Retina (tissue), 1 donor: Measurements from ENCODE around the gene PTPN2.
"Not testable (repeated sequence)": the region's sequence is repeated elsewhere in the genome, so short reads cannot be mapped to it uniquely, and the experiment has no call there.

Experiments
- DNase-seq: peaks from one replicate; pipeline ENCODE4 v3.0.0-alpha.2; 2016

Gene PTPN2

DNA sequence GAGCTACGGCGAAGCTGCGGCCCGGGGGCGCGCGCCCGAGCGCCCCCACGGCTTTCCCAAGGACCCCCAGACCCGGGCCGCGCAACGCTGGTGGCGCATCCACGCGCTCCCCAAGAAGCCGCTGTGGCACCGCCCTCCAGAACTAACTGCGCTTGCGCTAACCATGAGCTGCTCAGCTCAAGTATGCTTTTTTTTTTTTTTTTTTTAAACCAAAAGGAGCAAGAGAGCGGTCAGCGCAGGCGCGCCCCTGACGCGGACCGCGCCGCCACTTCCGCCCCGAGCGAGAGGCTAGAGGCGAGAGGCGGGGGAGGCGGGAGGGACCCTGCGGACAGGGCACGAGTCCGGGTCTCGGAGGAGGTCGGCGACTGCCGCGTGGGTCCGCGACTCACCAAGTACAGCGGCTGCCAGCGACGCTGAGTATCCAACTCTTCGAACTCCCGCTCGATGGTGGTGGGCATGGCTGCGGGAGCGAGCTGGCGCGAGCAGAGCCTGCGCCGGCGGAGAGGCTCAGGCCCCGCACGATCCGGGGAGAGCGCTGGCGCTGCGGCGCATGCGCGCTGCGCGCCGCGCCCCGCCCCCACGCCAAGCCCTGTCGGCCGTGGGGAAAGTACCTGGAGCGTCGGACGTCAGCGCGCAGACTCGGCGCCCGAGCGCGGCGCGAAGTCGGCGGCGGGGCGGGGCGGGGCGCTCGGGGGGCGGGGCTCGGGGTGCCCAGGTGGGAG is at the start of gene PTPN2:
PTPN2 (minus strand) TSS at position 554 of the 722 bp plus-strand sequence; CDS start at position 458, 96 bp downstream.
- DNase-seq: peak; percentile 97

DNA sequence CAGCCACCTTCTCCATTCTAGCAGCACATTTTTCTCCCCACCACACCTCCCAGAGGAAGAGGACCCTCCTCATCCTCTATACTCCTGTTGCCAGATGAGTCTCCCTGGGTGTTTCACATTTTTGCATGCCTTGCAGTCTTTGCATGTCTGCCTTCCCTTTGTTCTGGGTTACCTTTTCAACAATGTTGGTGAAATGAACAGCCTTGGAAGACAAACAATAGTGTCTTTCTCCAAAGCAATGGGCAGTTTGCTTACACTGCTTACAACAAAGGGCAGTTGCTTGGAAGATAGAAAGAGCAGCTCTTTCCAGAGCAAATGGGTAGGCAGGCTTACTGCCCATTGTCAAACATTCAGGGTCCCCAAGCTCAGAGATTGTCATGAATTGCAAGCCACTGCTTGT is 49.3 kb upstream of the PTPN2 start:
- no peak for DNase-seq

GRCh38 chr18:12930908-12931307 is 46.9 kb upstream of the PTPN2 start:
- no peak for DNase-seq

GRCh38 chr18:12930376-12930775 is 46.3 kb upstream of the PTPN2 start:
- no peak for DNase-seq

DNA sequence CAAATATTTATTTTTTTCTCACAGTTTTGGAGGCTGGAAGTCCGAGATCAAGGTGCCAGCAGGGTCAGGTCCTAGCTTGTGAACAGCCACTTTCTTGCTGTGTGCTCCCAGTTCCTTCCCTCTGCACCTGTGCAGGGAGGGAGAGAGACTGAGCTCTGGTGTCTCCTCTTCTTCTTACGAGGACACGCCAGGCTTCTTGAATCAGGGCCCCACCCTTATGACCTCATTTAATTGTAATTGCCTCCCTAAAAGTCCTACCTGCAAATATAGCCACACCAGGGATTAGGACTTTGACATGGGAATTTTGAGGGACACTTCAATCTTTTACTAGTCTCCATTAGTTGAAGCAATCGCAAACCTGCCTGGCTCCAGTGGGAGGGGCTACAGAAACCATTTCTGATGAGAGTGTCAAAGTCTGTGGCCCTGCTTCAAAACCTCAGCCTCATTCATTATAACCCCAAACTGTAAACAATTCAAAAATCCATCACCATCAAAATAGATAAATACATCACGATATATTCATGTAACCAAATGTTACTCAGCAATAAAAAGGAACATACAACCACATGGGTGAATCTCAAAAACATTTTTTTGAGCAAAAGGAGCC is 45.5 kb upstream of the PTPN2 start:
- no peak for DNase-seq

DNA sequence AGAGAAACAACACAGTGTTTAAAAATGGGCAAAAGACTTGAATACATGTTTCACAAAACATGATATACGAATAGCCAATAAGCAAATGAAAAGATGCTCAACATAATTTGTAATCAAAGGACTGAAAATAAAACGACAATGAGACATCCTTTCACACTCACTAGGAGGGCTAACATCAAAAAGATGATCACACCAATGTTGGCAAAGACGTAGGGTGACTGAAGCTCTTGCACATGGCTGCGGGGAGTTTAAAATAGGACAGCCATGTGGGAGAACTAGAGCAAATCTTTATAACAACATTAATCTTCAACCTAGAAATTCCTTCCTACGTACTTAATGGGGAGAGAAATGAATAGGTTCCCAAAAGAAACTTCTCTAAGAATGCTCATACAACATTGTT is 44.6 kb upstream of the PTPN2 start:
- no peak for DNase-seq

DNA sequence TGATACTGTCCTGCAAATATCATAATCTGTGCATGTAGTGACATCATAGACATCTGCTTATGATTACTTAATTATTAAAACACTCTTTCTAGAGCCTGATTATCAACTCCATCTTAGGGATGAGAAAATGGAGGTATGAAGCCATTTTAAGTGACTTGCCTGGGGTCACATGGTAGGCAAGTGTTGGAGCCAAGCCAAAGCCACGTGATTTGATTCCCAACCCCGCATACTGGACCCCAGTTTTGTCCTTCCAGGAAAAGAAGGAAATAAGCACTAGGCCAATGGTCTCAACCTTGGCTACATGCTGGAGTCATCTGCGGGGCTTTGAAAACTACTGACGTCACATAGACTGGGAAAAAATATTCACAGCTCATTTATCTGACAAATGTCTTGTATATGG is 44.2 kb upstream of the PTPN2 start:
- DNase-seq: no peak

DNA sequence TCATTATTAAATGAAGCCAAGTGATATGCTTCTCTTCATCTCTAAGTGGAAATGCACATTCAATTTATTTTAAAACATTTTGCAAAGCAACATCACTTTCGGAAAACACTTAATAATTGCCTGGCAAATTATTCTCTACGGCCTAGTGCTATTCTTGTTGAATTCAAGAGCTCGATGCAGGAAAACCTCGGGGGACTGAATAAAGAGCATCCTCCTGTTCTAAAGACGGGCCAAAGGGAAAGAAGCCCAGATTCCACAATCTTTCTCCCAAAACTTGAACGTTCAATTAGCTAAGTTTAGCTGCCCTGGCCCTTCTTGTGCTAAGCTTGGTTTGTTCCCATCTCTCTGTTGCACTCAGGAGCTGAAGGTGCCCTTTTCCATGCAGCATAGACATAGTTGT is 40.6 kb upstream of the PTPN2 start:
- no peak for DNase-seq

GRCh38 chr18:12922266-12922665 is 38.2 kb upstream of the PTPN2 start:
- DNase-seq: no peak

- DNase-seq: no peak
Measured at GRCh38 chr18:12921178-12921577, 37.1 kb upstream of the PTPN2 start.

DNA sequence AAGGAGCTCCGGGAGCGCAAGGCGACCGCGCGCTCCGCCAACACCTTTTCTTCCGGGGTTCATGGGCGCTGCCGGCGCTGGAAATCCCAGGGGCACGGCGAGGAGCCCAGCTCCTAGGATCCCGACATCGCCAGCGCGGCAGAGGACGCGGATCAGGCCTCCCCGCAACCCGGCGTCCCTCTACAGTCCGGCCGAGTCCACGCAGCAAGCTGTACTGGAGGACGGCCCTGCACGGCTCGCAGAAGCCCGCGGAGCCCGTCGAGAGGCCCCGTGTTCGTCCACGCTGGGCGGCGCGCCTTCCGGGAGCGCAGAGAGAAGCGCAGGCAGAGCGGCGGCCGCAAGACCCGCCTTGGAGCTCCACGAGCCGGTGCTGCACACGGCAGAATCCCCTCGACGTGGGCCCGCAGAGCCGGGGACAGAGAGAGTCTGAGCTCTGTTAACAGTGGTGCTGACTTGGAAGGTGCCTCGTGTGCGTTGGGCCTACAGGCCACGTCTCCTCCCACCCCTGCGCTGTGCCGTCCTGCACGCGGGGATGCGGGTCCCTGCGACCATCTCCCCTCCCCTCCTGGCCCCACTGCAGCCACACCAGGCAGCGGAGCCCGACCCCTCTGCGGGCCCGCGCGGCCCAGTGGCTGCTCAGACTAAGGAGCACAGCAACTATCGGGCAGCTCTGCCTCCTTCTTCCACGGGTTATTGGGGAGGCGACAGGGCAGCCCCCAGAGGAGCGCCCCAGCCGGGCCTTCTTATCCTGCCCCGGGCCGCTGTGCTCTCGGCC is 28.1 kb upstream of the PTPN2 start:
- no peak for DNase-seq

GRCh38 chr18:12911025-12911928 is 27.2 kb upstream of the PTPN2 start:
- DNase-seq: peak; percentile 88

DNA sequence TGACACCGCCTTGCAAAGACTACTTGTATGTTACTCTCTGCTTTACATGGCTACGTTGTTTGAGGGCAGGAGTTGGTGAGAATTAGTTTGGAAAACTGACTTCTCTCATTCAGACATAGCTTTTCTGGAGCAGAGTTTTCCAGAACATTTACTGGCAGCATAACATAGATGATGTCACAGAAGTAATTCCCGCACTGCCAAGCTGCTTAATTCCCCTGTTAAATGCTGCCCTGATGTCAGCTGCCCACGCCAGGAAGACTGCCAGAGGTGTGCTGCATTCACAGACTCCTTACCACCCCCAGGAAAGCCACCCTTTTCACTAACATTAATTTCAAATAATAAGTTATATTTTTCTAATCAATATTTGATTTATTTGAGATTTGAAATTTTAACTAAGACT is 24.7 kb upstream of the PTPN2 start:
- DNase-seq: no peak

DNA sequence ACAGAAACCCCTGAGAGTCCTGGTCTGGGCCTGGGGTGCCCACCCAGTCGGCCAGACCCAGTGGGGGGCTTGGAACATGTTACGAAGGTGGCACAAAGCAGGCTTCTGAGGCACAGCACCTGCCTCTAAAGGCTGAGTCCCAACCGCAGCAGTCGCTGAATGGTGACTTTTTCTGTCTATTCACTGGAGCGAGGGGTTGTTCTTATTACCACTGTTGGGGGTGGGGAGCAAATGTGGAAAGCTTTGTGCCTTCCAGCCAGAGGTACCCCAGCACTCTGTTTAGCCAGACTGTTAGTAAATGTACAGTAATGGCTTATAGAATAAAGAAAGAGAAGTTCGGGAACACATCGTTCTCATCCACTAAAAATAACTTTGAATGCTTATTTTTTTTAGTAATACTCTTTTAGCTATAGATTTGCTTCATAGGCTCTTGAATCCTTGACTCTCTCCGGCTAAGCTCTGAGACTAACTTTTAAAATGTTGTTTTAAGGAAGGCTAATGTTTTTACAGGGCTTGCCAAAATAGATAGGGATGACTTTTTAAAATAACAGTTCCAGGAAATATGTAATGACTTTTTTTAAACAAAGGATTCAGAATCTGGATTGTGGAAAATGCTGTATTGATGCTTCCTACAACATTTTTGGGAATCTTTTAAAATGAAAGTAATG is 23.4 kb upstream of the PTPN2 start:
- no peak for DNase-seq

GRCh38 chr18:12906773-12907172 is 22.7 kb upstream of the PTPN2 start:
- no peak for DNase-seq

DNA sequence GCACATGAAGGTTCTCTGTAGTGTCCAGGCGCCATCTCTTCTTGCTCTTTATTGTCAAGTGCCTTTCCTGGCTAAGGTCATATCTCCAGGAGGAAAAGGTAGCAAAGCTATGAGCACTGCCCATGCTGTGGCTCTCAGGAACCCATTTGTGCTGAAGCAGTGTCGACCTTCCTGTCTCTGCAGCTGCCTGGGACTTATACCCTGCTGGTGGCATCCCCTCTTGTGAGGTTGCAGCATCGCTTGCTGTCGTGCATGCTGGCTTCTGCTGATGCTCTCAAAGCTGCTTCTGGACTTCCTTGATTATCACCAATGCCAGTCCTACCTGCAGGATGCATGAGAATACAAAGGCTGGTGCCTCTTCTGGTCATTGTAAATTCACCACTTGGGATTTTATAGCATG is 22.1 kb upstream of the PTPN2 start:
- no peak for DNase-seq

GRCh38 chr18:12904012-12904516 is 20.0 kb upstream of the PTPN2 start:
- DNase-seq: no peak

- DNase-seq: not testable (repeated sequence)
Measured at GRCh38 chr18:12901208-12901607, 17.2 kb upstream of the PTPN2 start.

- peak; percentile 25 for DNase-seq
Measured at GRCh38 chr18:12896784-12897333, 12.8 kb upstream of the PTPN2 start.

DNA sequence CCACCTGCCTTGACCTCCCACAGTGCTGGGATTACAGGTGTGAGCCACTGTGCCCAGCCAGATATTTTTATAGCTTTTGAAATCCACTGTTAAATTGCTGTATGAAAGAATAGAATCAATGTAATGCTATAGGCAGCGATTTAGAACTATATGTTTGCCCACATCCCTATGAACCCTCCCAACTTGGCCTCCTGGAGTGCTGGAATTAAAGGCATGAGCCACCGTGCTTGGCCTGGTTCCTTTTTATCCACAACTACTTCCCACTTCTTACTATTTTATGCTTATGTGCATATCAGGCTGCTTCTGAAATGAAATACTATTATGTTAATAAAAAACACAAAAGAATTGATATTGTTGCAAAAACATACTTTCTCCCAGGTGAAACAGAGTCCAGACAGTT is 11.6 kb upstream of the PTPN2 start:
- DNase-seq: no peak

DNA sequence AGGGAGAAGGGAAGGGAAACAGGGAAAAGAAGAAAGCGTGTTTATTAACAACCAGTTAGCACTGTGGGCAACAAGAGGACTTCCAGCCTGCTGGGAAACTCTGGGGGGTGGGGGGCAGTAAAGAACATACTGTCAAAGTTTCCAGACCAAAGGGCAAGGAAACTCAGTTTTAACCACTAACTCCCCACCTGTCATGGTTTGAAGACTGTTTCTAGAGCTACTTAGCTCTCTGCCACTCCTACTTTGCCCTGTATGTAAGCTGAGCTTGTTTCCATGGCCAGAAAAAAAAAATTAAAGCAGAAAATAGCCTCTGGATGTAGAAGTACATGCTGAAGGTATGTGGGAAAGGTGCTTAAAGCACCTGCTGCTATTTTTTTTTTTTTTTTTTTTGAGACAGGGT is 11.0 kb upstream of the PTPN2 start:
- DNase-seq: no peak

DNA sequence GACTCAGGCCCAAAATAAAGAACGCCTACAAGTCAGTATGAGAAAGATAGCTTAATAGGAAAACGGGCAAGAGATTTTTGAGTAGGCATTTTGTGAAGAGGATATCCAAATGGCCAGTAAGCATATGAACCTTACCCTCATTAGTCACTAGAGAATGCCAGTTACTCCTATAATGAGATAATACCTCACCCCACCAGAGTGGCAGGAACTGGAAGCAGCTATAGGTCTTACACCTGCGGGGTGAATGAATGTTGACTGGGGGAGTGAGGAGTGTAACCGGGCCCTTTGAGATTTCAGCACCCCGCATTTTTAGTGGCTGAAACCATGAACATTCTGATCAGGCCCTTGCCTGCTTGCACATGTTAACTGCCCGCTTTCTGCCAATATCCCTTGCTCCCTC is 7.5 kb upstream of the PTPN2 start:
- DNase-seq: no peak
